ENCODE results near the gene CFAP46. TPM values are rescaled to one million over a fixed set of nuclear protein-coding genes. Genes with fewer than 3 reads are reported as not detected.

CFAP46 gene
- polyA plus RNA-seq, 3 donors: 0.07 TPM; not detected in 2

GRCh38 chr10:132908621-132909295 lies 33.6 kb downstream of the CFAP46 start:
- no peaks in the 10 kb centered on the region for H3K79me2 ChIP-seq (ENCODE audit: insufficient read depth, low read length)
- H2AFZ ChIP-seq (ENCODE audit: insufficient read depth, low read depth, low read length, poor library complexity, severe bottlenecking): no peak overlapping the region
- H3K27me3 ChIP-seq (ENCODE audit: control insufficient read depth in 2 of 2, insufficient read depth in 2 of 2, low read length in 2 of 2): no peaks in the 10 kb centered on the region
- no peak overlapping the region for H3K27ac ChIP-seq (ENCODE audit: low read depth in 1 of 2, low read length in 2 of 2)
- intact Hi-C loops (cut with micrococcal nuclease): no loop called here
- H3K36me3 ChIP-seq (replicated peaks in 1 of 2; ENCODE audit: control insufficient read depth in 1 of 2, insufficient read depth in 2 of 2, low read length in 2 of 2): no peaks in the 10 kb centered on the region
- H3K4me3 Mint-ChIP-seq: no peak overlapping the region
- no peaks in the 10 kb centered on the region for H3K4me1 ChIP-seq (ENCODE audit: control insufficient read depth in 1 of 2, insufficient read depth in 2 of 2, low read length in 2 of 2)
- no peak overlapping the region for H3K4me2 ChIP-seq (replicated peaks; ENCODE audit: extremely low read depth, low read length, poor library complexity, severe bottlenecking)
- H3K9me3 Mint-ChIP-seq: peaks cover 2 to 19% (median 8%) of the 10 kb centered on the region in 7 donors
- no peak overlapping the region for H3K4me3 ChIP-seq (replicated peaks in 1 of 3; ENCODE audit: low read depth in 2 of 3, low read length in 3 of 3)
- no peak overlapping the region for H3K9ac ChIP-seq (ENCODE audit: insufficient read depth, low read length, poor library complexity, severe bottlenecking)
- no peak overlapping the region for H3K27ac Mint-ChIP-seq
- 94% methylated on average over 28 of the region's 33 CpGs for WGBS (ENCODE audit: insufficient coverage)
- peaks cover 5 to 14% (median 6%) of the 10 kb centered on the region in 3 donors for H3K27me3 Mint-ChIP-seq (ENCODE audit: low read depth in 3 of 3)
- peaks cover 0 to 7% of the 10 kb centered on the region in 2 donors for H3K9me3 ChIP-seq (replicated peaks in 1 of 2; ENCODE audit: control insufficient read depth in 1 of 2, insufficient read depth in 1 of 2, low read length in 2 of 2)
- DNase-seq: no peak
- no peaks in the 10 kb centered on the region for H4K20me1 ChIP-seq (ENCODE audit: insufficient read depth, low read length)
- H3K4me1 Mint-ChIP-seq: peaks cover 2% of the 10 kb centered on the region
- no peaks in the 10 kb centered on the region for H3K36me3 Mint-ChIP-seq
- TF ChIP-seq CTCF (IDR thresholded peaks at IDR 0.05): no peak

GRCh38 chr10:132907821-132908620 lies 34.3 kb downstream of the CFAP46 start:
- Mint-ChIP-seq H3K4me1 (peaks cover 2% of the 10 kb centered on the region), H3K27ac (no peak overlapping the region), H3K9me3 (peaks cover 2 to 19% (median 8%) of the 10 kb centered on the region in 7 donors), H3K4me3 (no peak overlapping the region), H3K27me3 (ENCODE audit: low read depth in 3 of 3) (peaks cover 5 to 17% (median 9%) of the 10 kb centered on the region in 3 donors), H3K36me3 (no peaks in the 10 kb centered on the region)
- H3K4me2 ChIP-seq (replicated peaks; ENCODE audit: extremely low read depth, low read length, poor library complexity, severe bottlenecking): no peak overlapping the region
- 63% methylated on average over 41 of the region's 41 CpGs for WGBS (ENCODE audit: insufficient coverage)
- no peaks in the 10 kb centered on the region for H3K79me2 ChIP-seq (ENCODE audit: insufficient read depth, low read length)
- H3K4me1 ChIP-seq (ENCODE audit: control insufficient read depth in 1 of 2, insufficient read depth in 2 of 2, low read length in 2 of 2): no peaks in the 10 kb centered on the region
- no peaks in the 10 kb centered on the region for H4K20me1 ChIP-seq (ENCODE audit: insufficient read depth, low read length)
- no peak for TF ChIP-seq CTCF (IDR thresholded peaks at IDR 0.05)
- H3K36me3 ChIP-seq (replicated peaks in 1 of 2; ENCODE audit: control insufficient read depth in 1 of 2, insufficient read depth in 2 of 2, low read length in 2 of 2): no peaks in the 10 kb centered on the region
- H3K9me3 ChIP-seq (replicated peaks in 1 of 2; ENCODE audit: control insufficient read depth in 1 of 2, insufficient read depth in 1 of 2, low read length in 2 of 2): peaks cover 0 to 7% of the 10 kb centered on the region in 2 donors
- H3K4me3 ChIP-seq (replicated peaks in 1 of 3; ENCODE audit: low read depth in 2 of 3, low read length in 3 of 3): no peak overlapping the region
- no peak overlapping the region for H2AFZ ChIP-seq (ENCODE audit: insufficient read depth, low read depth, low read length, poor library complexity, severe bottlenecking)
- H3K27me3 ChIP-seq (ENCODE audit: control insufficient read depth in 2 of 2, insufficient read depth in 2 of 2, low read length in 2 of 2): no peaks in the 10 kb centered on the region
- H3K27ac ChIP-seq (ENCODE audit: low read depth in 1 of 2, low read length in 2 of 2): no peak overlapping the region
- no peak for DNase-seq
- intact Hi-C loops (cut with micrococcal nuclease): no loop called here
- no peak overlapping the region for H3K9ac ChIP-seq (ENCODE audit: insufficient read depth, low read length, poor library complexity, severe bottlenecking)

Data from CD14-positive monocyte (primary cell).